ENCODE results near the gene PAK1. TPM values are rescaled to one million over a fixed set of nuclear protein-coding genes. Genes with fewer than 3 reads are reported as not detected.

Gene PAK1
- polyA plus RNA-seq (77.3 to 85.8 TPM (median 78.2 TPM) in 3 replicates), polyA minus RNA-seq (65.8 to 148 TPM (median 140 TPM) in 3 replicates)
- 50.0 TPM for polyA plus RNA-seq (2011; ENCODE audit: low read depth)
- 70.8 and 108 TPM in 2 replicates for polyA plus RNA-seq (2011; cell fraction: cytosol; rRNA removed)
- polyA plus RNA-seq (2011; cell fraction: nucleus; rRNA removed), result 105 and 118 TPM in 2 replicates
- 32.7 and 49.4 TPM in 2 replicates for polyA plus RNA-seq (2012; ENCODE audit: low replicate concordance)
- 51.4 TPM for polyA minus RNA-seq (2011; cell fraction: cytosol; rRNA and poly(A)+ RNA removed)
- polyA minus RNA-seq (2011; cell fraction: nucleus; rRNA and poly(A)+ RNA removed), result 41.4 and 86.6 TPM in 2 replicates

DNA sequence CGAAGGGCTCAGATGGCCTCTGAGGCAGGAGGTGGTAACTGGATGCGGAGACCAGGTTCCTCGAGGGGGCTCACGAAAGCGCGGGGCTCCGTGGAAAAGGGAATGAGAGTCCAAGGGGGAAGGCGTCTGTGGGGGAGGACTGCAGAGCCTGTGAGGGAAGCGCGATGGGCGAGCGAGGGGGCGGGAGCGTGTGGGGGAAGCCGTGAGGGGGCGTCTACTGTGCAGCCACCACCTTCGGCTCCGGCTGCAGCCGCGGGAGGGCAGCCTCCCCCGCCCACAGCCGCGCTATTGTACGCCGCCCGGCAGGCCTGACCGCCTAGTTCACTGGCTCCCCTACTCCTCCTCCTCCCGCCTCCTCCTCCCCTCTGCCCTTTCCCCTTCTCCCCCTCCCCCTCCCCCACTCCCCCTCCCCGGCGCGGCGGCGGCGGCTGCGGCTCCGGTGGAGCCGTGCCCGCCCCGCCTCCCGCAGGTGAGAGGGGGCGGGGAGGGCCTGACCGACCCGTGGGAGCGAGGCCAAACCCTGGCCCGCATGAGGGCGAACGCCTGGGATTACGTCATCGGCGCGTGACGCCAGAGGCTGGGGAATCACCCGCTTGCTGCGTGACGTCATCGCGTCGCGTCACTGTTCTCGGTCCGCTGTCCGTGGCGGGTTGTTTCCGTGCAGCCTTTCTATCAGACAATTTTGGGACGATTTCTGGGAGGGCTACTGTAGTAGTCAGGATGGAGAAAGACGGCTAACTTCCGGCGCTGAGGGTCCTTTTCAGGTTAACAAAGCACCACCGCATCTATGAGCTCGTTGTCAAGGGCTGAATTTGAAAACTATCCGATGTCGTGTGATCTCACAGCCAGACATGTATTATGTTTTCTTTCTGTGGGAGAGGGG is at the start of gene PAK1:
Gene PAK1, minus strand, starts transcription at position 294 of the 883 bp plus-strand sequence. CDS start 81,574 bp downstream, outside the sequence.
- H3K4me2 ChIP-seq (ENCODE audit: control insufficient read depth, extremely low read depth, insufficient read depth, low read depth, low read length), result peak within 1 kb of the TSS; percentile 90

DNA sequence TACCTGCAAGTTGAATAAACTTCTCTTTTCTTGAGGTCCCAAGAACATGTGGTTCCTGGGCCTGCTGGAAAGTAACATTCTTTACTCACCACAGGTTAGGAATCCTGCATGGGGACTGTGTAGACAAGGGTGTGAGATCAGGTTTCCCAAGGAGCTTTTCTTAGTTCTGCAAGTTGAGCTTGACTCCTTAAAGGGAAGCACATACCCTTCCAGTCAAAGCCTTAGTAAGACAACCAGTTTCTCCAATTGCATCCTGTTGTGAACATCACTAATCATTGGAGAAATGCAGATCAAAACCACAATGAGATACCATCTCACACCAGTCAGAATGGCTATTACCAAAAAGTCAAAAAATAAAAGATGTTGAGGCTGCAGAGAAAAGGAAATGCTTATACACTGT is 48.3 kb upstream of the PAK1 start:
- Histone ChIP-seq H2AFZ (ENCODE audit: control insufficient read depth, low read length) (no peak overlapping the region), H3K36me3 (ENCODE audit: control insufficient read depth in 2 of 2, extremely low read depth in 1 of 2, insufficient read depth in 2 of 2, low read length in 2 of 2) (no peaks in the 10 kb centered on the region), H3K27ac (ENCODE audit: control insufficient read depth, insufficient read depth, low read length) (no peak overlapping the region), H3K9ac (ENCODE audit: control insufficient read depth, extremely low read depth, insufficient read depth, low read length) (no peak overlapping the region), H3K4me2 (ENCODE audit: control insufficient read depth, extremely low read depth, insufficient read depth, low read depth, low read length) (no peak overlapping the region), H3K9me3 (ENCODE audit: control insufficient read depth, low read depth, low read length) (no peaks in the 10 kb centered on the region), H3K4me1 (ENCODE audit: control insufficient read depth, extremely low read depth, insufficient read depth, low read length) (no peaks in the 10 kb centered on the region), H3K9me1 (ENCODE audit: control insufficient read depth, extremely low read depth, insufficient read depth, low read length) (no peaks in the 10 kb centered on the region), H3K27me3 (ENCODE audit: control insufficient read depth, extremely low read depth, insufficient read depth, low read length) (no peaks in the 10 kb centered on the region), H3K79me2 (ENCODE audit: control insufficient read depth, insufficient read depth, low read length) (no peaks in the 10 kb centered on the region), H4K20me1 (ENCODE audit: control insufficient read depth, extremely low read depth, insufficient read depth, low read length) (no peaks in the 10 kb centered on the region), H3K4me3 (ENCODE audit: control insufficient read depth in 2 of 3, extremely low read depth in 1 of 3, insufficient read depth in 2 of 3, low read depth in 1 of 3, low read length in 3 of 3) (no peak overlapping the region)
- FAIRE-seq (no peak), DNase-seq (ENCODE audit: low read depth, low spot score) (no peak)
- TF ChIP-seq, protein P1, sequence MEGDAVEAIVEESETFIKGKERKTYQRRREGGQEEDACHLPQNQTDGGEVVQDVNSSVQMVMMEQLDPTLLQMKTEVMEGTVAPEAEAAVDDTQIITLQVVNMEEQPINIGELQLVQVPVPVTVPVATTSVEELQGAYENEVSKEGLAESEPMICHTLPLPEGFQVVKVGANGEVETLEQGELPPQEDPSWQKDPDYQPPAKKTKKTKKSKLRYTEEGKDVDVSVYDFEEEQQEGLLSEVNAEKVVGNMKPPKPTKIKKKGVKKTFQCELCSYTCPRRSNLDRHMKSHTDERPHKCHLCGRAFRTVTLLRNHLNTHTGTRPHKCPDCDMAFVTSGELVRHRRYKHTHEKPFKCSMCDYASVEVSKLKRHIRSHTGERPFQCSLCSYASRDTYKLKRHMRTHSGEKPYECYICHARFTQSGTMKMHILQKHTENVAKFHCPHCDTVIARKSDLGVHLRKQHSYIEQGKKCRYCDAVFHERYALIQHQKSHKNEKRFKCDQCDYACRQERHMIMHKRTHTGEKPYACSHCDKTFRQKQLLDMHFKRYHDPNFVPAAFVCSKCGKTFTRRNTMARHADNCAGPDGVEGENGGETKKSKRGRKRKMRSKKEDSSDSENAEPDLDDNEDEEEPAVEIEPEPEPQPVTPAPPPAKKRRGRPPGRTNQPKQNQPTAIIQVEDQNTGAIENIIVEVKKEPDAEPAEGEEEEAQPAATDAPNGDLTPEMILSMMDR (optimal IDR thresholded peaks at IDR 0.05 in 1 of 3, IDR thresholded peaks at IDR 0.05 in 1 of 3, conservative IDR thresholded peaks at IDR 0.05 in 1 of 3; ENCODE audit: extremely low read depth in 1 of 3, insufficient read depth in 2 of 3, low read length in 3 of 3), result no peak
- TF ChIP-seq EZH2 (IDR thresholded peaks at IDR 0.05; ENCODE audit: low read length), result no peak
- dilution Hi-C loops (cut with MboI; ENCODE audit: extremely low pct_ligation_motif_present, low sequenced_read_pairs), result no loop called here

More for the DNA sequence above, at the start of gene PAK1:
- Histone ChIP-seq H3K9me3 (ENCODE audit: control insufficient read depth, low read depth, low read length) (no peaks in the 10 kb centered on the region), H3K9me1 (ENCODE audit: control insufficient read depth, extremely low read depth, insufficient read depth, low read length) (no peaks in the 10 kb centered on the region), H4K20me1 (ENCODE audit: control insufficient read depth, extremely low read depth, insufficient read depth, low read length) (no peaks in the 10 kb centered on the region), H3K27me3 (ENCODE audit: control insufficient read depth, extremely low read depth, insufficient read depth, low read length) (no peaks in the 10 kb centered on the region), H3K9ac (ENCODE audit: control insufficient read depth, extremely low read depth, insufficient read depth, low read length) (peak within 1 kb of the TSS; percentile 88), H3K4me3 (ENCODE audit: control insufficient read depth in 2 of 3, extremely low read depth in 1 of 3, insufficient read depth in 2 of 3, low read depth in 1 of 3, low read length in 3 of 3) (peak within 1 kb of the TSS; percentile 69 to 90 (median 72)), H2AFZ (ENCODE audit: control insufficient read depth, low read length) (peak within 1 kb of the TSS; percentile 93), H3K36me3 (ENCODE audit: control insufficient read depth in 2 of 2, extremely low read depth in 1 of 2, insufficient read depth in 2 of 2, low read length in 2 of 2) (no peaks in the 10 kb centered on the region), H3K4me1 (ENCODE audit: control insufficient read depth, extremely low read depth, insufficient read depth, low read length) (peaks cover 12% of the 10 kb centered on the region), H3K27ac (ENCODE audit: control insufficient read depth, insufficient read depth, low read length) (peak within 1 kb of the TSS; percentile 49), H3K79me2 (ENCODE audit: control insufficient read depth, insufficient read depth, low read length) (no peaks in the 10 kb centered on the region)
- dilution Hi-C loops (cut with MboI; ENCODE audit: extremely low pct_ligation_motif_present, low sequenced_read_pairs), result no loop called here
- FAIRE-seq (no peak), DNase-seq (ENCODE audit: low read depth, low spot score) (peak; percentile 52)
- TF ChIP-seq, protein P1 (optimal IDR thresholded peaks at IDR 0.05 in 1 of 3, IDR thresholded peaks at IDR 0.05 in 1 of 3, conservative IDR thresholded peaks at IDR 0.05 in 1 of 3; ENCODE audit: extremely low read depth in 1 of 3, insufficient read depth in 2 of 3, low read length in 3 of 3), result peak in 2 of 3 experiments; percentile 57 to 65
- TF ChIP-seq EZH2 (IDR thresholded peaks at IDR 0.05; ENCODE audit: low read length), result no peak
